Measurements from ENCODE around the gene UNG. TPM values are rescaled to one million over a fixed set of nuclear protein-coding genes. Genes with fewer than 3 reads are reported as not detected.

UNG gene
- total RNA-seq, 1 donor from 2014 or later, result 18.1 TPM

GRCh38 chr12:109154451-109155438 lies 57.3 kb downstream of the UNG start:
- peak; percentile 81 for DNase-seq (ENCODE audit: low spot score)

GRCh38 chr12:109156036-109156435 lies 58.6 kb downstream of the UNG start:
- DNase-seq (ENCODE audit: low spot score), result no peak

- DNase-seq (ENCODE audit: low spot score), result no peak
Measured at GRCh38 chr12:109156586-109156985, 59.2 kb downstream of the UNG start.

GRCh38 chr12:109157986-109158385 lies 60.6 kb downstream of the UNG start:
- DNase-seq (ENCODE audit: low spot score), result no peak

GRCh38 chr12:109160433-109160832 lies 63.0 kb downstream of the UNG start:
- DNase-seq (ENCODE audit: low spot score), result no peak

Other genes with a start within 250 kb of the UNG start
- 20.0 TPM for gene SSH1, start 240.0 kb upstream of the UNG start, total RNA-seq (ENCODE audit: insufficient read depth, low replicate concordance)
- not detected for gene DAO, start 217.5 kb upstream of the UNG start, total RNA-seq (ENCODE audit: insufficient read depth, low replicate concordance)
- 2.2 TPM for gene SVOP, start 76.5 kb upstream of the UNG start, total RNA-seq (ENCODE audit: insufficient read depth, low replicate concordance)
- 4.1 TPM for gene USP30, start 45.0 kb upstream of the UNG start, total RNA-seq (ENCODE audit: insufficient read depth, low replicate concordance)
- 18.1 TPM for gene ALKBH2, start 4.1 kb upstream of the UNG start, total RNA-seq (ENCODE audit: insufficient read depth, low replicate concordance)
- gene ACACB, start 19.0 kb downstream of the UNG start, total RNA-seq (ENCODE audit: insufficient read depth, low replicate concordance), result 27.9 TPM
- gene FOXN4, start 211.7 kb downstream of the UNG start, total RNA-seq (ENCODE audit: insufficient read depth, low replicate concordance), result 1.9 TPM